GM23338 (cell line): ENCODE results near the gene CPXM1.

Experiments
- CTCF ChIP-seq, 2 experiments: fragments of 200-600 bp in 1 of 2; sonication (generic) in 1 of 2; conservative IDR thresholded peaks; 2 replicates each; pipeline versions ENCODE4 v1.5.1 to v1.6.1; 2016 to 2017; ENCODE audit warnings: antibody characterized with exemption in 2 of 2, low read depth in 2 of 2, mild to moderate bottlenecking in 2 of 2, moderate library complexity in 1 of 2
- ETS1 ChIP-seq: IDR thresholded peaks from 2 replicates; pipeline ENCODE4 v1.6.1; 2016; ENCODE audit warnings: antibody characterized with exemption
- EZH2 ChIP-seq: fragments of 200-600 bp; sonication (generic); IDR thresholded peaks from one replicate; pipeline ENCODE4 v1.8.0; 2017; ENCODE audit warnings: antibody characterized with exemption, mild to moderate bottlenecking, low read depth; ENCODE audit not compliant: unreplicated experiment
- EZH2phosphoT487 ChIP-seq: fragments of 200-600 bp; sonication (generic); IDR thresholded peaks from one replicate; pipeline ENCODE4 v1.8.1; 2018; ENCODE audit warnings: antibody characterized with exemption; ENCODE audit not compliant: unreplicated experiment
- POLR2AphosphoS5 ChIP-seq: IDR thresholded peaks from 2 replicates; pipeline ENCODE4 v1.6.1; 2016; ENCODE audit warnings: antibody characterized with exemption, low read depth
- REST ChIP-seq: IDR thresholded peaks from one replicate; pipeline ENCODE4 v1.6.1; 2018; ENCODE audit warnings: antibody characterized with exemption; ENCODE audit not compliant: unreplicated experiment
- ZNF331 ChIP-seq: fragments of 250-450 bp; sonication (Bioruptor Pico); IDR thresholded peaks from 2 replicates; pipeline ENCODE4 v1.5.0; 2020; ENCODE audit warnings: low read depth, mild to moderate bottlenecking, moderate library complexity

GRCh38 chr20:2750491-2751251 lies 49.8 kb downstream of the CPXM1 start:
- TF ChIP-seq EZH2phosphoT487 = no peak
- no peak for TF ChIP-seq REST
- no peak for TF ChIP-seq CTCF (conservative IDR thresholded peaks at IDR 0.05; ENCODE audit: low read depth in 2 of 2)
- no peak for TF ChIP-seq POLR2AphosphoS5
- no peak for TF ChIP-seq ETS1
- TF ChIP-seq ZNF331 = no peak
- TF ChIP-seq EZH2 = no peak
